Measurements from ENCODE around the gene CD7. TPM values are rescaled to one million over a fixed set of nuclear protein-coding genes. Genes with fewer than 3 reads are reported as not detected.

The CD7 gene
- total RNA-seq, 1 experiment from 2014 or later, result 0.77 TPM

- ChIA-PET CTCF (no interaction called here), POLR2A (no interaction called here)
- no peak for ATAC-seq
- H3K9me3 ChIP-seq (ENCODE audit: control insufficient read depth, insufficient read depth, low read depth, low read length), result no peaks in the 10 kb centered on the region
- intact Hi-C loops (cut with micrococcal nuclease; ENCODE audit: unreplicated experiment) (loop anchor here (5.0 kb wide), 1 partner anchor 33 kb away; no protein-coding TSS in a partner anchor), in situ Hi-C loops (cut with HindIII; ENCODE audit: low pct_unique_long_range_greater_than_20kb, low sequenced_read_pairs) (no loop called here)
- no peak for DNase-seq (ENCODE audit: low read depth, low spot score)
- no peak overlapping the region for H3K27ac ChIP-seq (ENCODE audit: low read length)
- H3K27me3 ChIP-seq (ENCODE audit: control insufficient read depth, insufficient read depth, low read length), result no peaks in the 10 kb centered on the region
- no TSS peak for BruUV-seq (replicated peaks)
- H3K4me1 ChIP-seq (ENCODE audit: control insufficient read depth, insufficient read depth, low read length), result peaks cover 50% of the 10 kb centered on the region
- peaks cover 2% of the 10 kb centered on the region; the same call in 1 of the 2 replicates for H3K36me3 ChIP-seq (ENCODE audit: control insufficient read depth, insufficient read depth, low read length)
- no peak for TF ChIP-seq CTCF (IDR thresholded peaks at IDR 0.05)
- TF ChIP-seq REST (IDR thresholded peaks at IDR 0.05; ENCODE audit: insufficient read depth in 1 of 2, low read depth in 2 of 2, low read length in 1 of 2), result no peak
- no peak for TF ChIP-seq POLR2AphosphoS5 (IDR thresholded peaks at IDR 0.05; ENCODE audit: low read depth, low read length)
- TF ChIP-seq SIN3A (IDR thresholded peaks at IDR 0.05; ENCODE audit: borderline replicate concordance, insufficient read depth, low read depth, low read length), result no peak
- TF ChIP-seq TCF7L2 (IDR thresholded peaks at IDR 0.05; ENCODE audit: low read depth, low read length), result no peak
- no peak overlapping the region for H3K4me3 ChIP-seq (ENCODE audit: low read depth in 2 of 2, low read length in 2 of 2)
Observed at GRCh38 chr17:82330322-82331239, 13.2 kb upstream of the CD7 start.

- no TSS peak for BruUV-seq (replicated peaks)
- no peak overlapping the region for H3K27ac ChIP-seq (ENCODE audit: low read length)
- ATAC-seq (no peak), DNase-seq (ENCODE audit: low read depth, low spot score) (no peak)
- ChIA-PET POLR2A (interaction anchor here (0.5 kb wide), 1 partner anchor 259 kb away, joined by 9 read pairs; no protein-coding TSS in a partner anchor), CTCF (no interaction called here)
- intact Hi-C loops (cut with micrococcal nuclease; ENCODE audit: unreplicated experiment) (loop anchor here (5.0 kb wide), 1 partner anchor 33 kb away; no protein-coding TSS in a partner anchor), in situ Hi-C loops (cut with HindIII; ENCODE audit: low pct_unique_long_range_greater_than_20kb, low sequenced_read_pairs) (no loop called here)
- peaks cover 53% of the 10 kb centered on the region for H3K4me1 ChIP-seq (ENCODE audit: control insufficient read depth, insufficient read depth, low read length)
- TF ChIP-seq CTCF (IDR thresholded peaks at IDR 0.05) (no peak), SIN3A (IDR thresholded peaks at IDR 0.05; ENCODE audit: borderline replicate concordance, insufficient read depth, low read depth, low read length) (no peak), REST (IDR thresholded peaks at IDR 0.05; ENCODE audit: insufficient read depth in 1 of 2, low read depth in 2 of 2, low read length in 1 of 2) (no peak), TCF7L2 (IDR thresholded peaks at IDR 0.05; ENCODE audit: low read depth, low read length) (no peak), POLR2AphosphoS5 (IDR thresholded peaks at IDR 0.05; ENCODE audit: low read depth, low read length) (no peak)
- no peaks in the 10 kb centered on the region for H3K9me3 ChIP-seq (ENCODE audit: control insufficient read depth, insufficient read depth, low read depth, low read length)
- H3K36me3 ChIP-seq (ENCODE audit: control insufficient read depth, insufficient read depth, low read length), result peaks cover 2% of the 10 kb centered on the region; the same call in 1 of the 2 replicates
- H3K4me3 ChIP-seq (ENCODE audit: low read depth in 2 of 2, low read length in 2 of 2), result no peak overlapping the region
- H3K27me3 ChIP-seq (ENCODE audit: control insufficient read depth, insufficient read depth, low read length), result no peaks in the 10 kb centered on the region
Observed at GRCh38 chr17:82329683-82330321, 12.4 kb upstream of the CD7 start.

All from Panc1 (cell line).